NCI-H1417 treated with DMSO at 0.1 percent for 48 hours (cell line): ENCODE data around the gene ZP3.
"Not testable (repeated sequence)": the region's sequence is repeated elsewhere in the genome, so short reads cannot be mapped to it uniquely, and the experiment has no call there.

Source experiments
- DNase-seq: peaks from one replicate; lab custom pipeline; 2025; lab: John Stamatoyannopoulos, UW

Gene ZP3

GRCh38 chr7:76485822-76486610 lies 61.3 kb downstream of the ZP3 start:
- not testable (repeated sequence) for DNase-seq

- not testable (repeated sequence) for DNase-seq
Measured at GRCh38 chr7:76486618-76487017, 61.9 kb downstream of the ZP3 start.

- DNase-seq, result not testable (repeated sequence)
Measured at GRCh38 chr7:76487969-76488368, 63.2 kb downstream of the ZP3 start.
